ENCODE measurements around the gene MLEC.

The MLEC gene

DNA sequence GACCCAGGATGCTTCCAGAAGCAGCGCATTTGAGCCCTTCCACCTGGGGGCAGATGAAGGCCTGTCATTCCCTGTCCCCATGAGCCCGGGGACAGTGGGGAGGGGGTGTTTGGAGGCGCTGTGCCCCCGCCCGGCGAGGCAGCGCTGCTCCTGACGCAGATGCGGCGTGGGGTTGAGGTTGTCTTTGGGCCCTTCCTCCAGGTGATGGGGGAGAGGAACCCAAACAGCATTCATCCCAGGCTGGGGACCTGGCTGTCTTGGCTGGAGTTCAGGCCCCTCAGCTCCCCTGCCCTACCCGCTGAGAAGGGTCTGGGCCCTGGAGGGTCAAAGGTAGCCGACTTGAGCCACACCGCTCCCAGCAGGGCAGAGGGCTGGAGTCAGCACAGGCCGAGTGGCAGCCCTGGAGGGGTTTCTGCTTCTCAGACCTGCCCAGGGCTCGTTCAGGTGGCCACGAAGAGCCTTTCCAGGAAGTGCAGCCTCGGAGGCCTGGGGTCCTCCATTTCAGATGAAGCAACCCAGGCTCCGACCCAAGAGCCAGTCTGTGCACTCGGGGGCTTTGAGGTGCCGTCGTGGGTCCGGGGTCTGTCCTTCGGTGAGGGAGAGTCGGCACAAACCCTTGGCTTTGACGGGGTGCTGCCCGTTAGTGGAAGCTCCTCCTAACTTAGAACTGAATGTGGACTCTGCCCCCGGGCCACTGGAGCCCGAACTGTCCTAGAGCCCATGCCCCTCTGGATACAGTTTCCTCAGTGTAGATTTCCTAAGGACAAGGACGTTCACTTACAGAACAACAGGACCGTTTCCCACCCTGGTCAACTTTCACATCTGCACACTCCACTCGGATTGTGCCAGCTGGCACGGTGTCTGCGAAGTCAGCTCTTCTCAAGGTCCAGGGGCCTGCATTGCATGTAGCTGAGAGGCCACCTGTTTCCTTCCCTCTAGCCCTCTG lies 54.8 kb downstream of the MLEC start:
- no peak for DNase-seq

DNA sequence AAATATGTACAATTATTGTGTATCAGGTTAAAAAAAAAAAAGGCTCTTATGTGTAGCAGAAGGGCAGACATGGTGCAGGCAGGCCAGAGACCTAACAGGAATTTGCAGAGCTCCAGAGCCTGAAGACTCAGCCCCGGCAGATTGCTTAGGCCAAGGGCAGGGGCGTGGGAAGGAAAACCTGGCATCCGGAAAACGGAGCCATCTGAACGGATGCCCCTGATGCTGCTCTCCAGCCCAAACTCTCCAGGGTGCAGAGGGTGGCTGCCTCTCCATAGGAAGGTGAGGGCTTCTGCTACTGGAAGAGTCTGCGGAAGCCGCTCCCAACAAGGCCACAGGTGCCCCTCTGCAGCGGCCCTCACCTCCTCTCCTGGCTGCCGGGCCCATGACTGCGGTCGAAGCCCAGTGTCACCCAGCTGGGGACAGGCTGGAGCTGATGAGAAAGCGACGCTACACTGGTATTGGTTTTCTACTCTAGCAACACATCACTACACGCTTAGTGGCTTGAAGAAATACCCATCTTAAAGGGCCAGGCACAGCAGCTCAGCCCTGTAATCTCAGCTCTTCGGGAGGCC lies 58.1 kb downstream of the MLEC start:
- DNase-seq: no peak

DNA sequence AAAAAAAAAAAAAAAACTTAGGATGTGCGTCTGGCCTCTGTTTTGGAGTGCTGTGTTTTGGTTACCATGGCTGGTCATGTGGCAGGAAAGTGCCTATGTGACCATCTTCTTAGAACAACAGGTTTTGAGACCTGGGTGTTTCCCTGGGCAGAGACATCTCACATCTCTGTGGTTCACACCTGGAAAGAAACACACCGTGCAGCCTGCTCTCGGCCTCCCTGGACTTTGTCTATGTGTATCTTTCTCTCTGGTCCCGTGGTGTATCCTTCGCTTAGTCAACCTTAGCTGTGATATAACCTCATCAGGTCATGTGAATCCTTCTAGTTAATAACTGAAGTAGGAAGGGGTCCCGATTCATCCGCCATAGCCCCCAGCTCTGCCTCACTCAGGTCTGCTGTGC lies 61.3 kb downstream of the MLEC start:
- no peak for DNase-seq

DNA sequence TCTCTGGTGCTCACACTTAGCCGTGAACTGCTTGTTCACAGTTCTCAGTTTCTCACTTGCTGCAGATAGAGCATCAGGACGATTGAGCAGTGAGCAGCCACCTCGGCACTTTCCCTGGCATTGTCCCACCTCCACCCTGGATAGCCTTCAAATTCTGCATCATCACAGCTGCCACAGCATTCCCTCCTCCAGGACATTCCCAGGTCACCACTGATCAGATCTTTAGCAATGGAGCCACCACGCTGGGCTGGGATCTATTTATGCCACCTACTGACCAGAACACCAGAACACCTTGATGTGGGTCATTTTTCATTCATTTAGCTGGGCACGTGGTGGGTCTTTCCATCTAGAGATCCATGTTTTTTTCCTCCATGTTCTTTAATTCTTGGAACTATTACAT lies 62.3 kb downstream of the MLEC start:
- DNase-seq: no peak

DNA sequence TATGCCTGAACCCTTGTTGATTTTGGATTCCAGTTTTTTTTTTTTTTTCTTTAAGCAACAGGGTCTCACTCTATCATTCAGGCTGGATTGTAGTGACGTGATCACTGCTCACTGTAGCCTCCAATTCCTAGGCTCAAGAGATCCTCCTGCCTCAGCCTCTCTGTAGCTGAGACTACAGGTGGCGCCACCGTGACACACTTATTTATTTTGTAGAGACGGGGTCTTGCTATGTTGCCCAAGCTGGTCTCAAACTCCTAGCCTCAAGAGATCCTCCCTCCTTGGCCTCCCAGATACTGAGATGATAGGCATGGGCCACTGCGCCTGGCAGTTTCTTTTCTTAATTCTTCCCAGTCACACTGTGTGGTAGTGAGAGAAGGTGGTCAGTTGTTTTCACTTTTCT lies 63.9 kb downstream of the MLEC start:
- DNase-seq: no peak

DNA sequence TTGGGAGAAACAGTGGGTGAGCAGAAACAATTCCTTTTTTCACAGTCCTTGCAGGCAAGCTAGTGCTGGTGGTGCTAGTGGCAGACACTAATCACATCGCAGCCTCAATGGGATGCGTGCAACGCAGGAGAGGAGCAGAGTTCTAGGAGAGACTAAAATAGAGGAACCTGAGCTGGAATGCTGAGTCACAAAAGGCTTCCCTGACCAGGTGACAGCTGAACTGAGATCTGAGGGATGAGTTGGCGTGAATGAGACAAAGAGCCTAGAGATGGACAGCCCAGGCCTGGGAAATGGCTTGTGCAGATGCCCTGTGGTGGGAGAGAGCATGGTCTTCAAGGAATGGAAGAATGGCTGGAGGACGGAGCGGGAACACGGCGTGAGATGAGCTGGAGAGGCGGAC lies 64.4 kb downstream of the MLEC start:
- DNase-seq: no peak
